ENCODE data around the gene PHOSPHO1. TPM values are rescaled to one million over a fixed set of nuclear protein-coding genes. Genes with fewer than 3 reads are reported as not detected.
"Not testable (repeated sequence)": the region's sequence is repeated elsewhere in the genome, so short reads cannot be mapped to it uniquely, and the experiment has no call there.

Gene PHOSPHO1
- total RNA-seq (under 1 TPM in 1 of 5 donors, not detected in 4; 0.13 TPM), total RNA-seq (0 to 0.56 (median 0) reads per million in 29 experiments)
- total RNA-seq (2013) = 0.17 TPM

DNA sequence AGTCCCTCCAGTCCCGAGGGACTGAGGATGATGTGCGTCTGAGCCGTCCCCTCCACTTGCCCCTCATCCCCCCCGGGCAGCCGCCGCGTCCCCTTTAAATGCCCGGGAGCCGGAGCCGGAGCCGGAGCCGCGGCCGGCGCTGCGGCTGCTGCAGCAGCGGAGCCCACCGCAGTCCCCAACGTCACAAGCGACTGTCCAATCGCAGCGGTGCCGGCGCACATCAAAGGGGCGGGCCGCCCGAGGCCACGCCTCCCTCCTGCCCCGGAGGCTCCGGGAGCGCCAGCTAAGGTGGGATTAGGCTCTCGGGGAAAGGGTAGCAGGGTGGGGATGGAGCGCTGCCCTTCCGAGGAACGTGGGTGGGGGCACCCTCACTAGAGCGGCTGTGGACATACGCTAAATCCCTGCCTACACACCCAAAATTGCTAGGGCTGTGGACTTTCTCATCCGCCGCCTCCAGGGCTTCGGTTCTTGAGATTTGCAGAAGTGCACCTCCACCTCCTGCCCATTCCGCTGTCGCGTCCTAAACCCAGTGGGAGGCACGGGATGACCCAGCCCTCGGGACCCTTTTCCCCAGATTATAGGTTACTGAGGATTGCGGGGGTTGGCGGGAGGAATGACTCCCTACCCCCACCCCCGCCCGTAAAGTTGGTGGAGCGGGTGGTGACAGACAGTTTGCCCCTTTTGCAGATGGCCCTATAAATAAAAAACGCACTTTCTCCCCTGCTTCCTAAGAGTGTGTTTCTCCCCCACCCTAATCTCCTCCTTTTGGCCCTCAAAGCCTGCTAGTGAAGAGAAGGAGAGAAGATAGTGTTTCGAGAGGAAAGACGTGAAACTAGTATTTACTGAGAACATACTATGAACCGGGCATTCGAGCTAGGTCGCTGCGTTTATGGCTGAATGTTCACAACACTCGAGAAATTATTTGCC lies at the start of gene PHOSPHO1:
Gene PHOSPHO1 (minus strand): TSS at position 152 of the 927 bp plus-strand sequence. CDS start 4,096 bp downstream, outside the sequence.
- Mint-ChIP-seq H3K27ac (no peak within 1 kb of the TSS), H3K4me3 (peak within 1 kb of the TSS; percentile 83 to 87 (median 85)), H3K27me3 (peaks cover 3 to 20% of the 10 kb centered on the region in 2 donors), H3K9me3 (no peaks in the 10 kb centered on the region), H3K4me1 (peaks cover 14 to 19% (median 17%) of the 10 kb centered on the region in 3 donors), H3K36me3 (no peaks in the 10 kb centered on the region)
- Histone ChIP-seq H3K36me3 (ENCODE audit: control insufficient read depth in 2 of 2, extremely low read depth in 1 of 2, insufficient read depth in 1 of 2, low read length in 1 of 2) (no peaks in the 10 kb centered on the region), H3K9me3 (no peaks in the 10 kb centered on the region), H3K27ac (ENCODE audit: low read length) (no peak within 1 kb of the TSS), H3K27me3 (replicated peaks in 1 of 2; ENCODE audit: control insufficient read depth in 2 of 2, extremely low read depth in 1 of 2, insufficient read depth in 2 of 2, low read length in 1 of 2) (peaks cover 0 to 32% of the 10 kb centered on the region in 2 experiments), H3K4me3 (ENCODE audit: control insufficient read depth in 1 of 2, extremely low read depth in 1 of 2, low read length in 1 of 2) (peak within 1 kb of the TSS; percentile 51 to 77), H3K4me1 (ENCODE audit: control insufficient read depth in 1 of 2, extremely low read depth in 1 of 2, insufficient read depth in 2 of 2, low read length in 2 of 2) (peaks cover 0 to 26% of the 10 kb centered on the region in 2 experiments)
- CTCF ChIA-PET = interaction anchor here in 1 of 2 donors (1.6 to 2.5 kb wide), 2 partner anchors 39 to 50 kb away, joined by 7 to 10 read pairs; no protein-coding TSS in a partner anchor
- POLR2A ChIA-PET = no interaction called here
- ATAC-seq (replicated peaks in 1 of 4) = peak; percentile 93 to 98 (median 95)
- DNase-seq = peak; percentile 69 to 93 (median 83)
- whole genome bisulfite sequencing (ENCODE audit: insufficient coverage) = 3% methylated on average over 26 of the region's 58 CpGs

DNA sequence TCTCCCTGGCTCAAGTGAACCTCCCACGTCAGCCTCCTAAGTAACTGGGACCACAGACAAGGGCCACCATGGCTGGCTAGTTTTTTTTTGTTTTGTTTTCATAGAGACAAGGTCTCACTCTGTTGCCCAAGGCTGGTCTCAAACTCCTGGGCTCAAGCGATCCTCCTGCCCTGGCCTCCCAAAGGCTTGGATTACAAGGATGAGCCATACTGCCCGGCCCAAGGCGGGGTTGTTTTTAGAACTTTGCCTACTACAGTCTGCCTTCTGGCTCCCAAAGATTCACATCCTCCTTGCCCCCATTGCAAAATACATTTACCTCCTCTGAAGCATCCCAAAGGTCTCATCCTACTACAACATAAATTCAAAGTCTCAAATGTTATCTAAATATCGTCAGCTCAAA lies 49.5 kb upstream of the PHOSPHO1 start:
- H3K4me3 Mint-ChIP-seq = no peak overlapping the region
- no peaks in the 10 kb centered on the region for H3K36me3 ChIP-seq (ENCODE audit: control insufficient read depth in 2 of 2, extremely low read depth in 1 of 2, insufficient read depth in 1 of 2, low read length in 1 of 2)
- no peaks in the 10 kb centered on the region for H3K9me3 Mint-ChIP-seq
- peaks cover 0 to 3% of the 10 kb centered on the region in 2 experiments for H3K27me3 ChIP-seq (replicated peaks in 1 of 2; ENCODE audit: control insufficient read depth in 2 of 2, extremely low read depth in 1 of 2, insufficient read depth in 2 of 2, low read length in 1 of 2)
- POLR2A ChIA-PET = no interaction called here
- H3K4me3 ChIP-seq (ENCODE audit: control insufficient read depth in 1 of 2, extremely low read depth in 1 of 2, low read length in 1 of 2) = no peak overlapping the region
- no peaks in the 10 kb centered on the region for H3K36me3 Mint-ChIP-seq
- H3K9me3 ChIP-seq = no peaks in the 10 kb centered on the region
- no peak for DNase-seq
- WGBS (ENCODE audit: insufficient coverage) = 100% methylated on average over 3 of the region's 5 CpGs
- ATAC-seq (replicated peaks in 1 of 4) = no peak
- no peaks in the 10 kb centered on the region for H3K4me1 ChIP-seq (ENCODE audit: control insufficient read depth in 1 of 2, extremely low read depth in 1 of 2, insufficient read depth in 2 of 2, low read length in 2 of 2)
- peaks cover 0 to 4% of the 10 kb centered on the region in 2 donors for H3K27me3 Mint-ChIP-seq
- H3K27ac Mint-ChIP-seq = no peak overlapping the region
- CTCF ChIA-PET = no interaction called here
- no peaks in the 10 kb centered on the region for H3K4me1 Mint-ChIP-seq
- H3K27ac ChIP-seq (ENCODE audit: low read length) = no peak overlapping the region

DNA sequence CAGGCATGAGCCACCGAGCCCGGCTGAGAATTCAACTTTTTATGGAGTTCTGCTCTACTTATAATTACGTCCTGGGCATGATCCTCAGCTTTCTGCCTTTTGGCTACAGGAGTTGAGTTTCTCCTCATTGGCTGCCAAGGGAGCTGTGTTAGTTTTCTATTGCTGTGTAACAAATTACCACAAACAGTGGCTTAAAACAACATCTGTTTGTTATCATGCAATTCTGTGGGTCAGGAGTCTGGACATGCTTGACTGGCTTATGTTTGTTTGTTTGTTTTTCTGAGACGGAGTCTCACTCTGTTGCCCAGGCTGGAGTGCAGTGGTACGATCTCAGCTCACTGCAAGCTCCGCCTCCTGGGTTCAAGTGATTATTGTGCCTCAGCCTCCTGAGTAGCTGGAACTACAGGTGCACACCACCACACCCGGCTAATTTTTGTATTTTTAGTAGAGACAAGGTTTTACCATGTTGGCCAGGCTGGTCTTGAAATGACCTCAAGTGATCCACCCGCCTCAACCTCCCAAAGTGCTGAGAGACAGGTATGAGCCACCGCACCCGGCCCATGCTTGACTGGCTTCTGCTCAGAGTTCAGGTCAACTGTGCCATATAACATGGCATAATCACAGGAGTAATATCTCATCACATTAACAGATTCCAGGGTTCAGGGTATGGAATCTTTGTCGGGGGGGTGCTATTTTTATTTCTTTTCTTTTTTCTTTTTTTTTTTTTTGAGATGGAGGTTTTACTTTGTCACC lies 48.9 kb upstream of the PHOSPHO1 start:
- DNase-seq; H3K27me3 Mint-ChIP-seq; H3K4me3 ChIP-seq (ENCODE audit: control insufficient read depth in 1 of 2, extremely low read depth in 1 of 2, low read length in 1 of 2); H3K4me1 Mint-ChIP-seq; POLR2A ChIA-PET; H3K27ac ChIP-seq (ENCODE audit: low read length); H3K9me3 Mint-ChIP-seq; H3K9me3 ChIP-seq; H3K36me3 ChIP-seq (ENCODE audit: control insufficient read depth in 2 of 2, extremely low read depth in 1 of 2, insufficient read depth in 1 of 2, low read length in 1 of 2); H3K4me1 ChIP-seq (ENCODE audit: control insufficient read depth in 1 of 2, extremely low read depth in 1 of 2, insufficient read depth in 2 of 2, low read length in 2 of 2); H3K27ac Mint-ChIP-seq; H3K36me3 Mint-ChIP-seq; H3K4me3 Mint-ChIP-seq; H3K27me3 ChIP-seq (replicated peaks in 1 of 2; ENCODE audit: control insufficient read depth in 2 of 2, extremely low read depth in 1 of 2, insufficient read depth in 2 of 2, low read length in 1 of 2); ATAC-seq (replicated peaks in 1 of 4): not testable (repeated sequence)
- WGBS (ENCODE audit: insufficient coverage) = 94% methylated on average over 6 of the region's 11 CpGs
- CTCF ChIA-PET = interaction anchor here in 1 of 2 donors (0.6 kb wide), 1 partner anchor 80 kb away, joined by 4 read pairs; no protein-coding TSS in a partner anchor

DNA sequence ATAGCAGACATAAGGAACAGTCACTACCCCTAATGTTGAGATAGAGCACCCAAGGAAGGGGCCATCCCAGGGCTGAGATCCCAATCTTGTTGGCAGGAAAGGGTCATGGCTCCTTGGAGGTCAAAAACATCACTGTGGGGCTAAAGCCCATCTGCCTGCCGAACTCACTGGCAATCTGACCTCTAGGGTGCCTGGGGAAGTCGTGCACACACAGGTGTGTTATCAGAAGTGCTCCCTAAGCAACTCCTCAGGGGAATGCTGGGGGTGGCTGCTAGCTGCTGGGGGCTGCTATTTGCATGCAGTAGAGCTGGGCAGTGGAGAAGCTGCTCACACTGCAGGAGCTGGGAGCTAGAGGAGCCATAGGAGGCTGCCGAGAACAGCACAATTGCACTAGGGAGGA lies 47.5 kb upstream of the PHOSPHO1 start:
- Histone ChIP-seq H3K9me3 (no peaks in the 10 kb centered on the region), H3K4me3 (ENCODE audit: control insufficient read depth in 1 of 2, extremely low read depth in 1 of 2, low read length in 1 of 2) (no peak overlapping the region), H3K4me1 (ENCODE audit: control insufficient read depth in 1 of 2, extremely low read depth in 1 of 2, insufficient read depth in 2 of 2, low read length in 2 of 2) (no peaks in the 10 kb centered on the region), H3K36me3 (ENCODE audit: control insufficient read depth in 2 of 2, extremely low read depth in 1 of 2, insufficient read depth in 1 of 2, low read length in 1 of 2) (no peaks in the 10 kb centered on the region), H3K27ac (ENCODE audit: low read length) (no peak overlapping the region), H3K27me3 (replicated peaks in 1 of 2; ENCODE audit: control insufficient read depth in 2 of 2, extremely low read depth in 1 of 2, insufficient read depth in 2 of 2, low read length in 1 of 2) (no peaks in the 10 kb centered on the region)
- Mint-ChIP-seq H3K36me3 (no peaks in the 10 kb centered on the region), H3K9me3 (no peaks in the 10 kb centered on the region), H3K27ac (no peak overlapping the region), H3K4me3 (no peak overlapping the region), H3K4me1 (no peaks in the 10 kb centered on the region), H3K27me3 (peaks cover 0 to 4% of the 10 kb centered on the region in 2 donors)
- ATAC-seq (replicated peaks in 1 of 4) (no peak), DNase-seq (no peak)
- 44% methylated on average over 2 of the region's 3 CpGs for WGBS (ENCODE audit: insufficient coverage)
- CTCF ChIA-PET = no interaction called here
- POLR2A ChIA-PET = no interaction called here

GRCh38 chr17:49277638-49278037 lies 47.1 kb upstream of the PHOSPHO1 start:
- ATAC-seq (replicated peaks in 1 of 4) (no peak), DNase-seq (no peak)
- ChIA-PET POLR2A (no interaction called here), CTCF (no interaction called here)
- Mint-ChIP-seq H3K4me3 (no peak overlapping the region), H3K4me1 (no peaks in the 10 kb centered on the region), H3K36me3 (no peaks in the 10 kb centered on the region), H3K27ac (no peak overlapping the region), H3K9me3 (no peaks in the 10 kb centered on the region), H3K27me3 (peaks cover 0 to 4% of the 10 kb centered on the region in 2 donors)
- no peaks in the 10 kb centered on the region for H3K36me3 ChIP-seq (ENCODE audit: control insufficient read depth in 2 of 2, extremely low read depth in 1 of 2, insufficient read depth in 1 of 2, low read length in 1 of 2)
- H3K4me3 ChIP-seq (ENCODE audit: control insufficient read depth in 1 of 2, extremely low read depth in 1 of 2, low read length in 1 of 2) = no peak overlapping the region
- 90% methylated on average over 9 of the region's 13 CpGs for WGBS (ENCODE audit: insufficient coverage)
- no peaks in the 10 kb centered on the region for H3K4me1 ChIP-seq (ENCODE audit: control insufficient read depth in 1 of 2, extremely low read depth in 1 of 2, insufficient read depth in 2 of 2, low read length in 2 of 2)
- no peaks in the 10 kb centered on the region for H3K27me3 ChIP-seq (replicated peaks in 1 of 2; ENCODE audit: control insufficient read depth in 2 of 2, extremely low read depth in 1 of 2, insufficient read depth in 2 of 2, low read length in 1 of 2)
- H3K9me3 ChIP-seq = no peaks in the 10 kb centered on the region
- H3K27ac ChIP-seq (ENCODE audit: low read length) = no peak overlapping the region

DNA sequence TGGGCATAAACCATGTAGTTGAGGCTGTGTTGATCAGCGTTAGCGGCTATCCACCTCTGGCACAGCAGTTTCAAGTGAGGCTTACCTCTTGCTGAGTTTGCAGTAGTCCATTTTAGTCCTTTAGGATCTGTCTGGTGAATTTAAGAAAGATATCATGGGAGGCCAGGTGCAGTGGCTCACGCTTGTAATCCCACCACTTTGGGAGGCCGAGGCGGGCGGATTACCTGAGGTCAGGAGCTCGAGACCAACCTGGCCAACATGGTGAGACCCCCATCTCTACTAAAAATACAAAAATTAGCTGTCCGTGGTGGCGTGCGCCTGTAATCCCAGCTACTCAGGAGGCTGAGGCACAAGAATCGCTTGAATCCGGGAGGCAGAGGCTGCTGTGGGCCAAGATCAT lies 45.4 kb upstream of the PHOSPHO1 start:
- H3K9me3 Mint-ChIP-seq; DNase-seq; H3K36me3 Mint-ChIP-seq; H3K27me3 Mint-ChIP-seq; H3K4me3 Mint-ChIP-seq; H3K9me3 ChIP-seq; H3K27ac Mint-ChIP-seq; ATAC-seq (replicated peaks in 1 of 4); H3K4me1 ChIP-seq (ENCODE audit: control insufficient read depth in 1 of 2, extremely low read depth in 1 of 2, insufficient read depth in 2 of 2, low read length in 2 of 2); H3K36me3 ChIP-seq (ENCODE audit: control insufficient read depth in 2 of 2, extremely low read depth in 1 of 2, insufficient read depth in 1 of 2, low read length in 1 of 2); CTCF ChIA-PET; H3K27ac ChIP-seq (ENCODE audit: low read length); POLR2A ChIA-PET; H3K27me3 ChIP-seq (replicated peaks in 1 of 2; ENCODE audit: control insufficient read depth in 2 of 2, extremely low read depth in 1 of 2, insufficient read depth in 2 of 2, low read length in 1 of 2); H3K4me3 ChIP-seq (ENCODE audit: control insufficient read depth in 1 of 2, extremely low read depth in 1 of 2, low read length in 1 of 2); H3K4me1 Mint-ChIP-seq: not testable (repeated sequence)
- 100% methylated on average over 3 of the region's 12 CpGs for WGBS (ENCODE audit: insufficient coverage)

Measured in T-cell (primary cell).